Neural crest cell (in vitro differentiated cells): ENCODE results near the gene COQ10A. TPM values are rescaled to one million over a fixed set of nuclear protein-coding genes. Genes with fewer than 3 reads are reported as not detected.

Experiments
- DNase-seq: peaks from one replicate; pipeline ENCODE4 v3.0.0; 2021; ENCODE audit warnings: low read depth, mixed read lengths, low spot score
- H3K27ac Mint-ChIP-seq: one replicate; pipeline ENCODE4 v1.8.0; 2021; ENCODE audit warnings: mild to moderate bottlenecking, mixed read lengths; ENCODE audit not compliant: unreplicated experiment
- H3K27me3 Mint-ChIP-seq: 2 replicates; pipeline ENCODE4 v1.8.0; 2021; ENCODE audit warnings: low read depth, mild to moderate bottlenecking, mixed read lengths
- H3K36me3 Mint-ChIP-seq: 2 replicates; pipeline ENCODE4 v1.8.0; 2021; ENCODE audit warnings: low read depth, mild to moderate bottlenecking, mixed read lengths
- H3K4me1 Mint-ChIP-seq: 2 replicates; pipeline ENCODE4 v1.8.0; 2021; ENCODE audit warnings: mixed read lengths
- H3K4me3 Mint-ChIP-seq: one replicate; pipeline ENCODE4 v1.8.0; 2021; ENCODE audit warnings: mild to moderate bottlenecking, mixed read lengths
- H3K9me3 Mint-ChIP-seq: 2 replicates; pipeline ENCODE4 v1.8.0; 2021; ENCODE audit warnings: mixed read lengths
- total RNA-seq: library from RNA; stranded (reverse); gene quantifications from 2 replicates; pipeline ENCODE4 v1.2.1, GENCODE V29; 2021
- TF ChIP-seq, protein P1 (sequence below): fragments of 200-600 bp; sonication (generic); conservative IDR thresholded peaks from 2 replicates; pipeline ENCODE4 v1.5.0; 2021; ENCODE audit warnings: antibody characterized with exemption, mild to moderate bottlenecking

COQ10A gene
- total RNA-seq, 1 donor from 2014 or later: 23.3 TPM

DNA sequence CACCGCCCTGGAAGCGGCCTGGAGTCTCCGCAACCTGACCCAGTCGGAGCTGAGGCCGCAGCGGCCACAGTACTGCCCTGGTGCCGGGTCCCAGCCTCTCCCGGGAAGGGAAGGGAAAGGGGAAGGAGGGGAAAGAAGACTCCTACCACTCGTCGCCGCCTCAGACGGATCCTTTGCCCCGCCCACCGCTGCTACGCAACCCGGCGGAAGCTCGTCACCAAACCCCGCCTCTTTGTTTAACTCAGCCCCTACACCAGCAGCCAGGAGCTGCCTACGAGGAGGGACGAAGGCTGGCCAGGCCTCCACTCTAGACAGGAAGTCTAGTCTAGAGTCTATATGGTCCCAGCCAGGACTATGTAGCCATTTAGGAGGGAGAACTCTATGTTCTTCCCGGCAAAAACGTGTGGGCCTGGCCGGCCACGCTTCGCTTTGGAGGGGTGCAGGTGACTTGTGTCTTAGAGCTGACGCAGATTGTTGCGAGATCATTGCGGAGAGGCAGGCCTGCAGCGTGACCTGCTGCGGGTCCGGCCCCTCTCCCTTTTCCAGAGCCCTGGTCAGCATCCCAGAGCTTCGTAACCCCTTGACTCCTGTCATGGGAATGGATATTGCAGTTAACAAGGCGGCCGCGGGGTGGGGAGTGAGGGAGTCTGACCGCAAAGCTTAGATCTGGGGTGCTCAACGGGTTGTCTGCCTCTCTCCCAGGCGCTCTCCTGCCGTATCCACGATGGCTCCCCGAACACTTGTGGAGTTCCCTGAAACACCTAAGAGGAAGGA, 44.8 kb upstream of the COQ10A start, which contains the start of gene RNF41:
Gene RNF41, minus strand, starts transcription at position 166 of the 774 bp plus-strand sequence. CDS start 7,875 bp downstream, outside the sequence.
- Mint-ChIP-seq H3K27ac (peak within 1 kb of the TSS; percentile 95), H3K36me3 (no peaks in the 10 kb centered on the region), H3K27me3 (no peaks in the 10 kb centered on the region), H3K4me3 (peak within 1 kb of the TSS; percentile 100), H3K4me1 (peaks cover 46% of the 10 kb centered on the region), H3K9me3 (no peaks in the 10 kb centered on the region)
- TF ChIP-seq, protein P1, sequence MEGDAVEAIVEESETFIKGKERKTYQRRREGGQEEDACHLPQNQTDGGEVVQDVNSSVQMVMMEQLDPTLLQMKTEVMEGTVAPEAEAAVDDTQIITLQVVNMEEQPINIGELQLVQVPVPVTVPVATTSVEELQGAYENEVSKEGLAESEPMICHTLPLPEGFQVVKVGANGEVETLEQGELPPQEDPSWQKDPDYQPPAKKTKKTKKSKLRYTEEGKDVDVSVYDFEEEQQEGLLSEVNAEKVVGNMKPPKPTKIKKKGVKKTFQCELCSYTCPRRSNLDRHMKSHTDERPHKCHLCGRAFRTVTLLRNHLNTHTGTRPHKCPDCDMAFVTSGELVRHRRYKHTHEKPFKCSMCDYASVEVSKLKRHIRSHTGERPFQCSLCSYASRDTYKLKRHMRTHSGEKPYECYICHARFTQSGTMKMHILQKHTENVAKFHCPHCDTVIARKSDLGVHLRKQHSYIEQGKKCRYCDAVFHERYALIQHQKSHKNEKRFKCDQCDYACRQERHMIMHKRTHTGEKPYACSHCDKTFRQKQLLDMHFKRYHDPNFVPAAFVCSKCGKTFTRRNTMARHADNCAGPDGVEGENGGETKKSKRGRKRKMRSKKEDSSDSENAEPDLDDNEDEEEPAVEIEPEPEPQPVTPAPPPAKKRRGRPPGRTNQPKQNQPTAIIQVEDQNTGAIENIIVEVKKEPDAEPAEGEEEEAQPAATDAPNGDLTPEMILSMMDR: no peak
- peak; percentile 93 for DNase-seq

DNA sequence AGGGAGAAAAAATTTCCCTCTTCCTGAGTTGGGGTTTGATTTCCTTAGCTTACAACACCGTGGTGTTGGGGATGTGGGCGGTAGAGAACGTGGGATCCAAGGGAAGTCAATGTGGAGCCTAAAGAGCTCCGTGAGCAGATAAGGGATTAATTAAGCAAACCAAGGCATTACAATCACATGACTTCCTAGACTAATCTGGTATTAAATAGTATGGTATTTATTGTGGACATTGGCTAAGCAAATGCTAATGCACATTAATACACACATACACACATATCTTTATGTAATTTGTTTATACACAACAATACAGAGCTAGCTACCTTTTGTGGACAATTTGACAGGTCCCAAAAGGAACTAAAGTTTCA, 44.2 kb upstream of the COQ10A start:
- Mint-ChIP-seq H3K27ac (peak overlapping the region; percentile 95), H3K4me1 (peaks cover 46% of the 10 kb centered on the region), H3K27me3 (no peaks in the 10 kb centered on the region), H3K4me3 (peak overlapping the region; percentile 100), H3K36me3 (no peaks in the 10 kb centered on the region), H3K9me3 (no peaks in the 10 kb centered on the region)
- DNase-seq: no peak
- TF ChIP-seq, protein P1: no peak

DNA sequence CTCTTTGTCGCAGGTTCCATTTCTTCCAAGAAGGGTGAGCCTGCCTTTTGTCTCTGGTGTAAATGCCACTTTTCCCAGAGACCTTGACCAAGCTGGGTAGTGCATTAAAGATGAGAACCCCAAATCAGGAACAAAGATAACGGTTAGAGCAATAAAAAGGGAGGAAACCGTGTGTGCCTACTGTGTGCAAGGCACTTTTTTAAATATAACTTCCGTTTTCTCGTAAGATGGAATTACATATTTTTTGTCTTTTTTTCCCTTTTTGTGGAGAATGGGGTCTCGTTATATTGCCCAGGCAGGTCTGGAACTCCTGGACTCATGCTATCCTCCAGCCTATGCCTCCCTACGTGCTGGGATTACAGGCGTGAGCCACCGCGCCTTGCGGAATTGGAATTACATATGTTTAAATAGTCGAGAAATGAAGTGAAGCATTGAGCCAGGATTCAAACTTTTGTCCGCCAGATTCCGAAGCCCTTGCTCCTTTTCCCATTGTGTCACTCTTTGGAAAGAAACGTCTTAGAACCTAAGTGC, 43.1 kb upstream of the COQ10A start:
- Mint-ChIP-seq H3K4me3 (peak overlapping the region; percentile 90), H3K4me1 (peaks cover 46% of the 10 kb centered on the region), H3K27ac (peak overlapping the region; percentile 96), H3K9me3 (no peaks in the 10 kb centered on the region), H3K27me3 (no peaks in the 10 kb centered on the region), H3K36me3 (no peaks in the 10 kb centered on the region)
- DNase-seq: no peak
- TF ChIP-seq, protein P1: no peak

DNA sequence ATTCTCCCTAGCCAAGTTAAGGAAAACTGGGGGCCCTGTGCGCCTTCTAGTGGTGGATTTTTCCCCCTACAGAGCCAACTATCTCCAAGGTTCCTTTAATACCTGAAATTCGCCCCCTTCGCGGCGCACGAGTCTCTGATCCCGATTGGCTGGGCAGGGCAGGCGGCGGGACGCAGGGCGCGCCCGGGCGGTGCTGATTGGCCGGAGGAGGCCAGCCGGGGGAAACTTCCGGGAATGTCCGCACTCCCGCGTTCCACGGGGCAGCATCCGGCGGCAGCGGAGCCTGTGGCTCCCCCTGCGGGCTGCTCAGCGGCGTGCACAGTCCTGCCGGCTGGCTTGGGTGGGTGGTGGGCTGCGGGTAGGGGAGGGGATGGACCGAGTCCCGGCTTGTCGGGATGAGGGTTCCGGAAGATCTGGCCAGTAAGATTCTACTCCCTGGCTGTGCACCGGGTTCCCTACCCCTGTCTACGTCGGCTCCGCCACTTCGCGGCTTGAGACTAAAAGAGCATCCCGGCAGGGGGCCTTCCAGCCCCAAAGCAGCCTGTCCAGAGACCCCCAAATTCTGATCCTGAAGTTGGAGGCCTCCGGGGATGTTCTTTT, 42.5 kb upstream of the COQ10A start, which contains the start of gene NABP2:
Gene NABP2, plus strand, starts transcription at position 241 of the 600 bp plus-strand sequence. CDS start 515 bp downstream, outside the sequence.
- Mint-ChIP-seq H3K9me3 (no peaks in the 10 kb centered on the region), H3K4me1 (peaks cover 46% of the 10 kb centered on the region), H3K36me3 (no peaks in the 10 kb centered on the region), H3K4me3 (peak within 1 kb of the TSS; percentile 100), H3K27me3 (no peaks in the 10 kb centered on the region), H3K27ac (peak within 1 kb of the TSS; percentile 96)
- peak; percentile 98 for DNase-seq
- TF ChIP-seq, protein P1: peak; percentile 85

DNA sequence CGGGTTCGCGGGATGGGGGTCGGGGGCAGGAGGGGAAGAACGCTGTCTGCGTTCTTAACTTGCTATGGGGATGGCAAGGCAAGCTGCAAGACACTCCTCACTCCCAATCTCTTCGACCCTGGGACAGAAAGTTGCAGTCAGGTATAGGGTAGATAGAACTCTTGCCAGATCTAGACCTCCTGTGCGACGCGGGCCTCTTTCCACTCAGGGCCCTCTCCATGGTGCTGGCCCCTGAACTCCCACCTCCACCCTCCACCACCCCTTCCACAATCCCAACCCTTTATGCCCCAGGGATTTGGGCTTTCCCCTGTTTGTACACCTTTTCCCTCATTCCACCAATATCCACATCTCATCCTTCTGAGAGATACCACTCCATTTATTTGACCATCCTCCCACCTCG, 41.8 kb upstream of the COQ10A start:
- DNase-seq: no peak
- H3K27ac Mint-ChIP-seq: no peak overlapping the region
- TF ChIP-seq, protein P1: no peak

More for the DNA sequence above, 41.8 kb upstream of the COQ10A start:
- H3K4me3 Mint-ChIP-seq: peak overlapping the region; percentile 90
- no peaks in the 10 kb centered on the region for H3K36me3 Mint-ChIP-seq
- no peaks in the 10 kb centered on the region for H3K27me3 Mint-ChIP-seq
- H3K9me3 Mint-ChIP-seq: no peaks in the 10 kb centered on the region
- H3K4me1 Mint-ChIP-seq: peaks cover 46% of the 10 kb centered on the region
